NT2/D1 (cell line): Measurements from ENCODE around the gene MED25.

Experiments used
- DNase-seq: peaks from one replicate; pipeline ENCODE4 v3.0.0-alpha.2; 2011; ENCODE audit warnings: low read depth, low spot score
- H3K27me3 ChIP-seq: 2 replicates; pipeline ENCODE4 v1.6.0; 2011; ENCODE audit warnings: mild to moderate bottlenecking; ENCODE audit not compliant: insufficient read length, insufficient read depth
- H3K36me3 ChIP-seq: 2 replicates; pipeline ENCODE4 v1.6.1; 2011; ENCODE audit warnings: mild to moderate bottlenecking, low read length, mixed read lengths; ENCODE audit not compliant: insufficient read depth, insufficient read length
- H3K4me1 ChIP-seq: 2 replicates; pipeline ENCODE4 v1.5.1; 2011; ENCODE audit not compliant: insufficient read depth, insufficient read length
- H3K4me3 ChIP-seq: 2 replicates; pipeline ENCODE4 v1.5.1; 2011; ENCODE audit warnings: low read depth; ENCODE audit not compliant: insufficient read length
- H3K9ac ChIP-seq: 2 replicates; pipeline ENCODE4 v1.6.0; 2011; ENCODE audit warnings: low read depth; ENCODE audit not compliant: insufficient read length
- H3K9me3 ChIP-seq: 2 replicates; pipeline ENCODE4 v1.5.1; 2011; ENCODE audit warnings: mild to moderate bottlenecking, low read length; ENCODE audit not compliant: insufficient read depth
- SUZ12 ChIP-seq: IDR thresholded peaks from 2 replicates; pipeline ENCODE4 v1.6.1; 2011; ENCODE audit not compliant: insufficient read length, insufficient read depth; ENCODE audit errors: extremely low read depth
- YY1 ChIP-seq: IDR thresholded peaks from 2 replicates; pipeline ENCODE4 v1.6.1; 2011; ENCODE audit not compliant: insufficient read length, insufficient read depth
- ZNF274 ChIP-seq: IDR thresholded peaks from 2 replicates; pipeline ENCODE4 v1.6.1; 2011; ENCODE audit warnings: mild to moderate bottlenecking, low read depth, low read length

The MED25 gene

GRCh38 chr19:49852631-49853126 lies 34.6 kb downstream of the MED25 start:
- DNase-seq: no peak
- H3K4me1 ChIP-seq: peaks cover 14% of the 10 kb centered on the region
- no peaks in the 10 kb centered on the region for H3K9me3 ChIP-seq
- peak overlapping the region; percentile 57 for H3K9ac ChIP-seq
- no peak for TF ChIP-seq SUZ12
- no peak for TF ChIP-seq YY1
- no peak for TF ChIP-seq ZNF274
- no peaks in the 10 kb centered on the region for H3K27me3 ChIP-seq
- peak overlapping the region; percentile 55 for H3K4me3 ChIP-seq
- peaks cover 62% of the 10 kb centered on the region for H3K36me3 ChIP-seq

- Histone ChIP-seq H3K4me3 (no peak overlapping the region), H3K9me3 (no peaks in the 10 kb centered on the region), H3K9ac (peak overlapping the region; percentile 42), H3K4me1 (peaks cover 17% of the 10 kb centered on the region), H3K36me3 (peaks cover 74% of the 10 kb centered on the region), H3K27me3 (no peaks in the 10 kb centered on the region)
- DNase-seq: no peak
- no peak for TF ChIP-seq SUZ12
- TF ChIP-seq ZNF274: no peak
- TF ChIP-seq YY1: no peak
Observed at GRCh38 chr19:49853852-49854377, 35.8 kb downstream of the MED25 start.

- peak overlapping the region; percentile 42 for H3K9ac ChIP-seq
- H3K4me3 ChIP-seq: no peak overlapping the region
- no peak for DNase-seq
- H3K4me1 ChIP-seq: peaks cover 14% of the 10 kb centered on the region
- no peak for TF ChIP-seq YY1
- no peak for TF ChIP-seq SUZ12
- TF ChIP-seq ZNF274: no peak
- no peaks in the 10 kb centered on the region for H3K27me3 ChIP-seq
- peaks cover 72% of the 10 kb centered on the region for H3K36me3 ChIP-seq
- H3K9me3 ChIP-seq: no peaks in the 10 kb centered on the region
Observed at GRCh38 chr19:49854378-49855263, 36.5 kb downstream of the MED25 start.

- TF ChIP-seq ZNF274 (no peak), YY1 (no peak), SUZ12 (no peak)
- peaks cover 72% of the 10 kb centered on the region for H3K36me3 ChIP-seq
Observed at GRCh38 chr19:49855277-49855675, 37.2 kb downstream of the MED25 start.

GRCh38 chr19:49855676-49856573 lies 37.8 kb downstream of the MED25 start:
- no peak for DNase-seq
- Histone ChIP-seq H3K4me1 (peaks cover 23% of the 10 kb centered on the region), H3K9ac (no peak overlapping the region), H3K9me3 (no peaks in the 10 kb centered on the region), H3K36me3 (peaks cover 78% of the 10 kb centered on the region), H3K4me3 (no peak overlapping the region), H3K27me3 (no peaks in the 10 kb centered on the region)
- no peak for TF ChIP-seq ZNF274
- no peak for TF ChIP-seq YY1

More at GRCh38 chr19:49855277-49855675, 37.2 kb downstream of the MED25 start:
- H3K4me3 ChIP-seq: no peak overlapping the region
- H3K9me3 ChIP-seq: no peaks in the 10 kb centered on the region
- no peak overlapping the region for H3K9ac ChIP-seq
- H3K4me1 ChIP-seq: peaks cover 19% of the 10 kb centered on the region
- no peak for DNase-seq
- H3K27me3 ChIP-seq: no peaks in the 10 kb centered on the region

- H3K36me3 ChIP-seq: peaks cover 83% of the 10 kb centered on the region
- TF ChIP-seq YY1: no peak
- no peak for TF ChIP-seq SUZ12
- no peak for TF ChIP-seq ZNF274
Observed at GRCh38 chr19:49856574-49857021, 38.5 kb downstream of the MED25 start.

More at GRCh38 chr19:49856574-49857021, 38.5 kb downstream of the MED25 start:
- Histone ChIP-seq H3K27me3 (no peaks in the 10 kb centered on the region), H3K4me1 (peaks cover 24% of the 10 kb centered on the region), H3K4me3 (no peak overlapping the region), H3K9me3 (no peaks in the 10 kb centered on the region), H3K9ac (no peak overlapping the region)
- DNase-seq: no peak
